Fibroblast of lung (primary cell): Measurements from ENCODE around the gene HS3ST3A1.

Experiments
- EZH2 ChIP-seq: IDR thresholded peaks from 2 replicates; pipeline ENCODE4 v1.5.1; 2012; ENCODE audit warnings: low read length, control low read depth, mild to moderate bottlenecking; ENCODE audit errors: missing control alignments
- TF ChIP-seq, protein P1 (sequence below), 2 donors: IDR thresholded peaks in 1 of 2; conservative IDR thresholded peaks in 1 of 2; 1 replicate in 1 of 2; 2 replicates in 1 of 2; pipeline ENCODE4 v1.5.1; 2011 to 2012; ENCODE audit warnings: low read length in 2 of 2, control low read depth in 1 of 2, inconsistent platforms in 1 of 2, low read depth in 1 of 2, mild to moderate bottlenecking in 1 of 2

DNA sequence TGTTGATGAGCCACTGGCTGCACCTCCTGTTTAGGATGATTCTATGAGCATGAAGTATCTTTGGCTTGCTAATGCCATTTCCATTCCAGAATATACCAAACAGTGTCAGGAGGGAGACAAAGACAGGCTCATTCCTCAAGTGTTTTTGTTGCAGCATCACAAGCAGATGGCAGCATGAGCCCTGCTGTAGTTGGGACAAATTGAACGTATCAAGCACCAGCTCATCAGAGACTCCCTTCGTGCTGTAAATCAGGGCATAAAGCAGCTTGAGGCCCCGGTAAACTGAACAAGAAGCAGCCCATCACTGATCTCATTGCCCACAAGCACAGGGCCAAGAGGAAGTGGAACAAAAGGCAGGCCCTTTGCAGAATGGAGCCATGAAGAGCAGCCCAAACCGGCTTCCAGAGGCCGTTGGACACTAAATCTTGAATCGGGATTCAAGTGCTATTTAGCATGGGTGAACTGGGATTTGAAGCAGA lies 45.9 kb upstream of the HS3ST3A1 start:
- TF ChIP-seq, protein P1, sequence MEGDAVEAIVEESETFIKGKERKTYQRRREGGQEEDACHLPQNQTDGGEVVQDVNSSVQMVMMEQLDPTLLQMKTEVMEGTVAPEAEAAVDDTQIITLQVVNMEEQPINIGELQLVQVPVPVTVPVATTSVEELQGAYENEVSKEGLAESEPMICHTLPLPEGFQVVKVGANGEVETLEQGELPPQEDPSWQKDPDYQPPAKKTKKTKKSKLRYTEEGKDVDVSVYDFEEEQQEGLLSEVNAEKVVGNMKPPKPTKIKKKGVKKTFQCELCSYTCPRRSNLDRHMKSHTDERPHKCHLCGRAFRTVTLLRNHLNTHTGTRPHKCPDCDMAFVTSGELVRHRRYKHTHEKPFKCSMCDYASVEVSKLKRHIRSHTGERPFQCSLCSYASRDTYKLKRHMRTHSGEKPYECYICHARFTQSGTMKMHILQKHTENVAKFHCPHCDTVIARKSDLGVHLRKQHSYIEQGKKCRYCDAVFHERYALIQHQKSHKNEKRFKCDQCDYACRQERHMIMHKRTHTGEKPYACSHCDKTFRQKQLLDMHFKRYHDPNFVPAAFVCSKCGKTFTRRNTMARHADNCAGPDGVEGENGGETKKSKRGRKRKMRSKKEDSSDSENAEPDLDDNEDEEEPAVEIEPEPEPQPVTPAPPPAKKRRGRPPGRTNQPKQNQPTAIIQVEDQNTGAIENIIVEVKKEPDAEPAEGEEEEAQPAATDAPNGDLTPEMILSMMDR (conservative IDR thresholded peaks at IDR 0.05 in 1 of 2, IDR thresholded peaks at IDR 0.05 in 1 of 2; ENCODE audit: low read depth in 1 of 2, low read length in 2 of 2), result peak in 1 of 2 donors; percentile 4
- TF ChIP-seq EZH2, result no peak
